Astrocyte (in vitro differentiated cells and primary cell): ENCODE results near the gene CLDN34. TPM values are rescaled to one million over a fixed set of nuclear protein-coding genes. Genes with fewer than 3 reads are reported as not detected.
A peak's percentile ranks its signal among the peaks of the same experiment; 100 is the strongest.

Experiments used
- DNase-seq: peaks from one replicate; pipeline ENCODE4 v3.0.0-alpha.2; 2010; ENCODE audit warnings: low read depth
- FAIRE-seq: peaks from 2 replicates; lab custom pipeline; 2011; peaks lifted over from hg19 to GRCh38; lab: Jason Lieb, UNC
- H2AFZ ChIP-seq: 2 replicates; pipeline ENCODE4 v1.6.0; 2012; ENCODE audit warnings: low read depth, low read length, inconsistent platforms
- H3K27ac ChIP-seq: 2 replicates; pipeline ENCODE4 v1.5.1; 2011; ENCODE audit warnings: low read depth, low read length, inconsistent platforms
- H3K27me3 ChIP-seq: 2 replicates; pipeline ENCODE4 v1.6.0; 2011; ENCODE audit warnings: low read length, inconsistent platforms; ENCODE audit not compliant: insufficient read depth
- H3K36me3 ChIP-seq: 2 replicates; pipeline ENCODE4 v1.5.1; 2011; ENCODE audit warnings: low read length, inconsistent platforms; ENCODE audit not compliant: insufficient read depth
- H3K4me1 ChIP-seq: 2 replicates; pipeline ENCODE4 v1.5.1; 2011; ENCODE audit warnings: low read length, inconsistent platforms; ENCODE audit not compliant: insufficient read depth
- H3K4me2 ChIP-seq: 2 replicates; pipeline ENCODE4 v1.6.0; 2012; ENCODE audit warnings: low read length, inconsistent platforms
- H3K4me3 ChIP-seq: 2 replicates; pipeline ENCODE4 v1.5.1; 2011; ENCODE audit warnings: low read depth, mild to moderate bottlenecking, low read length, inconsistent platforms; ENCODE audit not compliant: insufficient read depth
- H3K79me2 ChIP-seq: 2 replicates; pipeline ENCODE4 v1.6.0; 2012; ENCODE audit warnings: mild to moderate bottlenecking, low read length, inconsistent platforms; ENCODE audit not compliant: insufficient read depth
- H3K9ac ChIP-seq: 2 replicates; pipeline ENCODE4 v1.6.0; 2012; ENCODE audit warnings: mild to moderate bottlenecking, low read length, inconsistent platforms
- H3K9me3 ChIP-seq: 2 replicates; pipeline ENCODE4 v1.5.1; 2012; ENCODE audit warnings: low read depth, mild to moderate bottlenecking, low read length, inconsistent platforms; ENCODE audit not compliant: insufficient read depth
- H4K20me1 ChIP-seq: 2 replicates; pipeline ENCODE4 v1.6.0; 2012; ENCODE audit warnings: low read length, inconsistent platforms; ENCODE audit not compliant: insufficient read depth
- H3K27ac Mint-ChIP-seq: one replicate; pipeline ENCODE4 v1.8.0; 2021; ENCODE audit warnings: mild to moderate bottlenecking, mixed read lengths; ENCODE audit not compliant: unreplicated experiment
- H3K27me3 Mint-ChIP-seq: one replicate; pipeline ENCODE4 v1.8.0; 2021; ENCODE audit warnings: low read depth, mixed read lengths; ENCODE audit not compliant: unreplicated experiment
- H3K36me3 Mint-ChIP-seq: one replicate; pipeline ENCODE4 v1.8.0; 2021; ENCODE audit warnings: low read depth, mixed read lengths; ENCODE audit not compliant: unreplicated experiment
- H3K4me1 Mint-ChIP-seq: one replicate; pipeline ENCODE4 v1.8.0; 2021; ENCODE audit warnings: low read depth, mixed read lengths; ENCODE audit not compliant: unreplicated experiment
- H3K4me3 Mint-ChIP-seq: one replicate; pipeline ENCODE4 v1.8.0; 2021; ENCODE audit warnings: mild to moderate bottlenecking, moderate library complexity, mixed read lengths; ENCODE audit not compliant: unreplicated experiment
- H3K9me3 Mint-ChIP-seq: one replicate; pipeline ENCODE4 v1.8.0; 2021; ENCODE audit warnings: mild to moderate bottlenecking, mixed read lengths; ENCODE audit not compliant: unreplicated experiment
- EZH2 ChIP-seq: IDR thresholded peaks from 2 replicates; pipeline ENCODE4 v1.6.1; 2012; ENCODE audit warnings: mild to moderate bottlenecking, low read length, inconsistent platforms; ENCODE audit not compliant: insufficient read depth
- total RNA-seq: library from RNA; stranded (reverse); gene quantifications from 2 replicates; pipeline ENCODE4 v1.2.1, GENCODE V29; 2021
- TF ChIP-seq, protein P1 (sequence below): IDR thresholded peaks from 2 replicates; pipeline ENCODE4 v1.5.1; 2011; ENCODE audit warnings: low read depth, mild to moderate bottlenecking, inconsistent platforms, low read length, moderate library complexity; ENCODE audit not compliant: insufficient read depth

The CLDN34 gene
- total RNA-seq, 1 donor from 2014 or later: 0.36 TPM

DNA sequence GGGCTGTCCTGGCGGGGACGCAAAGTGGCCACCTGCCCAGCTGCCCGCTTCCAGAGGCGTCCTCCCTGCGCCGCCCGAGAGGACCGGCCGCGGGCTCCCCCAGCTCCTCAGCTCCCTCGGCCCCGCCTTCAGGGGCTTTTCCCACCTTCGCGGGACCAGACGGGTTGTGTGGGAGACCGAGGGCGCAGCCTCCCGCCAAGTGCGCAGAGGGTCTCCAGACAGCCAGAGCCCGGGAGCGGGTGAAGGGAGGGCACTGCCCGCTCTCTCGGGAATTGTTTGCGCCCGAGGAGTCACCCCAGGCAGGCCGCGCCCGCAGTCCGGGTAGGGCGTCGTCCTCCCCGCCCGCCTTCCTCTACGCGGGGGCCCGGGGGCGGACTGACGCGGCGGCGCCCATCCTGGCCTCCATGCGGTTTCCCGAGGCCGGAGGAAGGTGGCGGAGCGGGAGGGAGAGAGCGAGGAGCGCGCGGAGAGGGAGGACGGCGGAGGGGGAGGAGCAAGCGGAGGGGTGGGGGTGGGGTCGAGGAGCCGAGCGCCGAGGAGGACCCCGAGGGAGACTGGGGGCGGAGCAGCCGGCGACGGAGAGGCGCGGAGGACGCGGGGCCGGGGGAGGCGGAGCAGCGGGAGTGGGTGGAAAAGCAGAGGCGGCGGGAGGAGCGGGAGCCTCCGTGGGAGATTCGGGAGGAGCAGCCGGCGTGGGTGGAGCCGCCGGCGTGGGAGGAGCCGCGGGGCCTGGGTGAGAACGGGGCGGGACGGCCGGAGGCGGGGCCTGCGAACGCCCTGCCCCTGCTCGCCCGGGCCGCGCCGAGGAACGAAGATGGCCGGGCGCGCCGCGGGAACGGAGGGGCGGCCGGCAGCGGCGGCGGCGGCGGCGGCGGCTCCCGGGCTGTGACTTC is 47.5 kb downstream of the CLDN34 start:
- Mint-ChIP-seq H3K9me3 (no peaks in the 10 kb centered on the region), H3K4me3 (peak overlapping the region; percentile 72), H3K27ac (no peak overlapping the region), H3K36me3 (no peaks in the 10 kb centered on the region), H3K4me1 (peaks cover 14% of the 10 kb centered on the region), H3K27me3 (no peaks in the 10 kb centered on the region)
- FAIRE-seq (no peak), DNase-seq (peak; percentile 73)
- Histone ChIP-seq H3K4me2 (peak overlapping the region; percentile 79), H3K4me1 (peaks cover 29% of the 10 kb centered on the region), H3K4me3 (peak overlapping the region; percentile 49), H3K27ac (peak overlapping the region; percentile 70), H3K79me2 (peaks cover 34% of the 10 kb centered on the region), H3K9ac (peak overlapping the region; percentile 74), H3K9me3 (no peaks in the 10 kb centered on the region), H3K36me3 (no peaks in the 10 kb centered on the region), H3K27me3 (no peaks in the 10 kb centered on the region), H4K20me1 (peaks cover 15% of the 10 kb centered on the region), H2AFZ (peak overlapping the region; percentile 63)
- TF ChIP-seq EZH2: no peak
- TF ChIP-seq, protein P1, sequence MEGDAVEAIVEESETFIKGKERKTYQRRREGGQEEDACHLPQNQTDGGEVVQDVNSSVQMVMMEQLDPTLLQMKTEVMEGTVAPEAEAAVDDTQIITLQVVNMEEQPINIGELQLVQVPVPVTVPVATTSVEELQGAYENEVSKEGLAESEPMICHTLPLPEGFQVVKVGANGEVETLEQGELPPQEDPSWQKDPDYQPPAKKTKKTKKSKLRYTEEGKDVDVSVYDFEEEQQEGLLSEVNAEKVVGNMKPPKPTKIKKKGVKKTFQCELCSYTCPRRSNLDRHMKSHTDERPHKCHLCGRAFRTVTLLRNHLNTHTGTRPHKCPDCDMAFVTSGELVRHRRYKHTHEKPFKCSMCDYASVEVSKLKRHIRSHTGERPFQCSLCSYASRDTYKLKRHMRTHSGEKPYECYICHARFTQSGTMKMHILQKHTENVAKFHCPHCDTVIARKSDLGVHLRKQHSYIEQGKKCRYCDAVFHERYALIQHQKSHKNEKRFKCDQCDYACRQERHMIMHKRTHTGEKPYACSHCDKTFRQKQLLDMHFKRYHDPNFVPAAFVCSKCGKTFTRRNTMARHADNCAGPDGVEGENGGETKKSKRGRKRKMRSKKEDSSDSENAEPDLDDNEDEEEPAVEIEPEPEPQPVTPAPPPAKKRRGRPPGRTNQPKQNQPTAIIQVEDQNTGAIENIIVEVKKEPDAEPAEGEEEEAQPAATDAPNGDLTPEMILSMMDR: no peak

DNA sequence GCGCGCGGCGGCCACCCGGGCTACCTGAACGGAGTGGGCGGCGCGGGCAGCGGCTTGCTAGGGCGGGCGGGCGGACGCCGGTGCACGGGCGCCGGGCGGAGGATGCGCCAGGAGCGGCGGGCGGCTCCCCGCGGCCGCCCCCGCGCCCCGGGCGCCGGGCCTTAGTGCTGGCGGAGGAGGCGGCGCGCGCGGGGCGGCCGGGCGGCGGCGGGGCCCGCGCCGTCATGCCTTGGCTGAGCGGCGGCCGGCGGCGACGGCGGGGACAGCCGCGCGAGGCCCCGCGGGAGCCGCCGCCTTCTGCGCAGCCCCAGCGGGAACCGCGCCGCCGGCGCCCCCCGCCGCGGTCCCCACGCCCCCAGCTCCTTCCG is 48.2 kb downstream of the CLDN34 start:
- no peak for TF ChIP-seq EZH2
- TF ChIP-seq, protein P1: no peak
- FAIRE-seq (no peak), DNase-seq (no peak)
- Mint-ChIP-seq H3K27me3 (no peaks in the 10 kb centered on the region), H3K27ac (no peak overlapping the region), H3K4me3 (no peak overlapping the region), H3K36me3 (no peaks in the 10 kb centered on the region), H3K9me3 (no peaks in the 10 kb centered on the region), H3K4me1 (peaks cover 14% of the 10 kb centered on the region)
- Histone ChIP-seq H3K4me2 (peak overlapping the region; percentile 93), H3K4me3 (peak overlapping the region; percentile 66), H3K9me3 (no peaks in the 10 kb centered on the region), H4K20me1 (peaks cover 15% of the 10 kb centered on the region), H3K27ac (peak overlapping the region; percentile 79), H3K9ac (peak overlapping the region; percentile 88), H3K79me2 (peaks cover 38% of the 10 kb centered on the region), H3K27me3 (no peaks in the 10 kb centered on the region), H2AFZ (no peak overlapping the region), H3K4me1 (peaks cover 27% of the 10 kb centered on the region), H3K36me3 (no peaks in the 10 kb centered on the region)
